HFFc6 (cell line): Measurements from ENCODE around the gene TRIP10. TPM values are rescaled to one million over a fixed set of nuclear protein-coding genes. Genes with fewer than 3 reads are reported as not detected.

Experiments
- DNase-seq: peaks from one replicate; pipeline ENCODE4 v3.0.0-alpha.2; 2018
- H3K27ac Mint-ChIP-seq: 2 replicates; pipeline ENCODE4 v1.8.0; 2020; ENCODE audit warnings: mild to moderate bottlenecking, mixed read lengths
- H3K27me3 Mint-ChIP-seq: 2 replicates; pipeline ENCODE4 v1.8.0; 2021; ENCODE audit warnings: mild to moderate bottlenecking, moderate library complexity, mixed read lengths; ENCODE audit not compliant: insufficient read depth
- H3K36me3 Mint-ChIP-seq: 2 replicates; pipeline ENCODE4 v1.8.0; 2021; ENCODE audit warnings: low read depth, mixed read lengths
- H3K4me1 Mint-ChIP-seq: 2 replicates; pipeline ENCODE4 v1.8.0; 2020; ENCODE audit warnings: low read depth, mixed read lengths
- H3K4me3 Mint-ChIP-seq: 2 replicates; pipeline ENCODE4 v1.8.0; 2020; ENCODE audit warnings: mild to moderate bottlenecking, moderate library complexity, mixed read lengths
- H3K9me3 Mint-ChIP-seq: 2 replicates; pipeline ENCODE4 v1.8.0; 2020; ENCODE audit warnings: mild to moderate bottlenecking, mixed read lengths
- CTCF ChIP-seq: fragments of 200-600 bp; sonication (generic); IDR thresholded peaks from 2 replicates; pipeline ENCODE4 v1.5.0; 2021; ENCODE audit warnings: antibody characterized with exemption, mild to moderate bottlenecking
- total RNA-seq, 6 experiments: library from RNA; stranded (reverse); fragmentation: NEBNext Ultra II Directional; extraction: Animal tissue kit (Norgen Biotek cat#: 25700); gene quantifications; 2 replicates in 1 of 6; 3 replicates in 5 of 6; pipeline ENCODE4 v1.2.3, GENCODE V29; 2021

TRIP10 gene
- total RNA-seq, 6 experiments from 2014 or later = 46.1 to 53.3 (median 48.8) TPM

DNA sequence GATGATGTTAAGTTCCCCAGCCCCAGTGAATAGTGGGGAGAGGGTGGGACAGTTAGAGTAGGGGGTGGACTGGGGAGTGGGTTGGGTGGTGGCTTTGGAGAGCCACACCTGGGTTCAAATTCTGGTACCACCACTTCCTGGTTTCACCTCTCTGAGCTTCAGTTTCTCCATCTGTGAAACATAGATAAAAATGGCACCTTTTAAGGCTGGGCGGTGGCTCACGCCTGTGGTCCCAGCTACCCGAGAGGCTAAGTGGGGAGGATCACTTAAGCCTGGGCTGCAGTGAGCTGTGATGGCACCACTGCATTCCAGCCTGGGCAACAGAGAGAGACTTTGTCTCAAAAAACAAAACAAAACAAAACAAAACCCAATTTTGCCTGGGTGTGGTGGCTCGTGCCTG lies 38.9 kb downstream of the TRIP10 start:
- H3K36me3 Mint-ChIP-seq = no peaks in the 10 kb centered on the region
- no peak for TF ChIP-seq CTCF
- peaks cover 4% of the 10 kb centered on the region for H3K27me3 Mint-ChIP-seq

DNA sequence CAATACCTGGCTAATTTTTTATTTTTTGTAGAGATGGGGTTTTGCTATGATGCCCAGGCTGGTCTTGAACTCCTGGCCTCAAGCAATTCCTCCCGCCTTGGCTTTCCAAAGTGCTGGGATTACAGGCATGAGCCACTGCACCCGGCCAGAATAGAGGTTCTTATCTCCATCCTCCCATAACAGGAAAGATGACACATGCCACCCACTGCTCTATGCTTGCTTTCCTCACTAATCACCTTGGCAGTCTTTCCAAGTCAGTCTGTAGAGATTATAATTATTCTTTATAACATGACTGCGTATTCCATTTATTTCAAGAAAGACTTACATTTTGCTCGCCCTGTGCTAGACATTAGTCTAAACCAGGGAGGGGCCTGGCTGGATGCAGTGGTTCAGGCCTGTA lies 39.7 kb downstream of the TRIP10 start:
- Mint-ChIP-seq H3K4me1 (no peaks in the 10 kb centered on the region; the same call in 1 of the 2 replicates), H3K4me3 (no peak overlapping the region), H3K9me3 (no peaks in the 10 kb centered on the region; the same call in 1 of the 2 replicates), H3K36me3 (no peaks in the 10 kb centered on the region), H3K27ac (no peak overlapping the region), H3K27me3 (peaks cover 4% of the 10 kb centered on the region)
- no peak for TF ChIP-seq CTCF
- no peak for DNase-seq

More for the DNA sequence above, 38.9 kb downstream of the TRIP10 start:
- Mint-ChIP-seq H3K4me3 (no peak overlapping the region), H3K4me1 (no peaks in the 10 kb centered on the region; the same call in 1 of the 2 replicates), H3K9me3 (no peaks in the 10 kb centered on the region; the same call in 1 of the 2 replicates), H3K27ac (no peak overlapping the region)
- no peak for DNase-seq

- Mint-ChIP-seq H3K4me1 (no peaks in the 10 kb centered on the region), H3K36me3 (no peaks in the 10 kb centered on the region), H3K9me3 (peaks cover 3% of the 10 kb centered on the region; the same call in 1 of the 2 replicates), H3K4me3 (no peak overlapping the region), H3K27ac (no peak overlapping the region), H3K27me3 (peaks cover 10% of the 10 kb centered on the region)
- DNase-seq = no peak
- TF ChIP-seq CTCF = no peak
These were observed 47.9 kb downstream of the TRIP10 start for GRCh38 chr19:6787393-6787792.

GRCh38 chr19:6788896-6789295 lies 49.4 kb downstream of the TRIP10 start:
- no peak for TF ChIP-seq CTCF
- no peaks in the 10 kb centered on the region for H3K4me1 Mint-ChIP-seq
- no peak overlapping the region for H3K4me3 Mint-ChIP-seq
- DNase-seq = no peak
- H3K27ac Mint-ChIP-seq = no peak overlapping the region
- peaks cover 10% of the 10 kb centered on the region for H3K27me3 Mint-ChIP-seq
- H3K36me3 Mint-ChIP-seq = no peaks in the 10 kb centered on the region
- H3K9me3 Mint-ChIP-seq = peaks cover 3% of the 10 kb centered on the region; the same call in 1 of the 2 replicates

- no peaks in the 10 kb centered on the region for H3K36me3 Mint-ChIP-seq
- H3K4me1 Mint-ChIP-seq = no peaks in the 10 kb centered on the region
- H3K4me3 Mint-ChIP-seq = no peak overlapping the region
- TF ChIP-seq CTCF = no peak
- H3K27ac Mint-ChIP-seq = no peak overlapping the region
- DNase-seq = no peak
- peaks cover 10% of the 10 kb centered on the region for H3K27me3 Mint-ChIP-seq
- H3K9me3 Mint-ChIP-seq = peaks cover 15% of the 10 kb centered on the region
These were observed 51.0 kb downstream of the TRIP10 start for GRCh38 chr19:6790194-6791128.
